ENCODE measurements around the gene FRMD8.

FRMD8 gene

GRCh38 chr11:65376138-65376713 lies 10.2 kb upstream of the FRMD8 start:
- no peak for DNase-seq

DNA sequence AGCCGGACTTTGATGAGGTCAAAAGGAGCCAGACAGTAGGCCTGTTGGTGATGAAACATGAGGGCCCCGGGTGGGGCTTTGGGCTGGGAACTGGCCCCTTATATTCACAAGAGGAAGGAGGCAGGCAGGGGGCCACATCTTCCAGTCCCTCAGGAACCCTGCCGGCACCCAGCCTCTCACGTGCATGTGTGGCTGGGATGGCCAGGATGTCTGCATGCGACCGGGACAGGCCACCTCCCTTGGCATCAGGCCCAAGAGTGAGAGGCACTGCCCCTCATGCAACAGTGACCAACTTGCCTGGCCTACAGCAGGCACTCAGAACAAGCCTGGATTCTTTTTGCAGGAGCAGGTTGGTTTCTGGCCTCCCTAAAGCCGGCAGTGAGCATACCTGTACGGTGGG lies 9.4 kb upstream of the FRMD8 start:
- DNase-seq = no peak

GRCh38 chr11:65377777-65378176 lies 8.7 kb upstream of the FRMD8 start:
- DNase-seq = no peak

GRCh38 chr11:65378208-65378927 lies 8.1 kb upstream of the FRMD8 start:
- DNase-seq = peak in 1 of 2 donors; percentile 49

GRCh38 chr11:65378928-65379638 lies 7.4 kb upstream of the FRMD8 start:
- no peak for DNase-seq

DNA sequence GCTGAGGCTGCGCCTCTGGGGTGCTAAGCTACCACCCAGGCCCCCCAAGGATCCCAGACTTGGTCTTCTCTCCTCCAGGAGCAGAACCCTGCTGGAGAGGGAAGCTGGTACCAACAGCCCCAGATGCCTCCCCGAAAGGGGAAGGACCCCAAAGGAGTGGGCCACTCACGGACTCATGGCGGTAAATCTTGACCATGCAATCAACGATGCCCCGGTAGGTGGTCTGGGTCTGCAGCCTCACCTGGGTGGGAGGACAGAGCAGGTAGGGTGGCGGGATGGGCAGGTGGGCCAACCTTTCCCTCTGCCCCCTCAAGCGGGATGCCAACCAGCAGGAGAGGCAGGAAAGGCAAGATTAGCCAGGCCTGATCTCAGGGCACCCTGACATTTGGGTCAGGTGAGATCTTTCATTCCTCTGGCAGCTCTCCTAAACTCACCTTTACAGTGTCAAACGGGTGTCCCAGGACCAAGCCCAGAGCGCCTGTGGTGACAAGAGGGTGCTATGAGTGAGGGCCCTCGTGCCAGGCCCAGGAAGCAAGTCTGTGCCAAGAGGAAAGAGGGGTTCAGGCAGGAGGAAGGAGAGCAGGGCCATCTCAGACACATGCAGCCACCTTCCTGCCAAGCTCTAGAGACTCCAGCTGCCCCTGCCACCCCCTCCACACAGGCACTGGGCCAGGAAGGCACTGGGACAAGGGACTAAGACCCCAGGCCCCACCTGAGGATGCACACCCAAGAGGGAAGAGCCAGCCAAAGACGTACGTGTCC lies 6.6 kb upstream of the FRMD8 start:
- DNase-seq = no peak

GRCh38 chr11:65380460-65381119 lies 5.8 kb upstream of the FRMD8 start:
- DNase-seq = no peak

DNA sequence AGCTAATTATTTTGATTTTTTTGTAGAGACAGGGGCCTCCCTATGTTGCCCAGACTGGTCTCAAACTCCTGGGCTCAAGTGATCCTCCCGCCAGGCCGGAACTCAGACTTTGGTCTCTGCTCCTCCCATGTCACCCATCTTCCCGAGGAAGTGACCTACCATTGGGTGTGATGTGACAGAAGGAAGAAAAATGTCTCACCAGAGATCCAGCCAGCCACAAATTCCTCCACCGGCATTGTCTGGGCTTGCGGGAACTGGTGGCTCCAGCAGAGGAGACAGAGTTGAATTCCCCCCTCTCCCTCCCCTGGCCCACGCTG lies 4.8 kb upstream of the FRMD8 start:
- DNase-seq = no peak

- DNase-seq = peak; percentile 89 to 93
These were observed 4.2 kb upstream of the FRMD8 start, which contains the start of gene SLC25A45 for GRCh38 chr11:65382033-65382803. SLC25A45 (minus strand) TSS chr11:65382646; CDS start chr11:65381951, 695 bp downstream.

DNA sequence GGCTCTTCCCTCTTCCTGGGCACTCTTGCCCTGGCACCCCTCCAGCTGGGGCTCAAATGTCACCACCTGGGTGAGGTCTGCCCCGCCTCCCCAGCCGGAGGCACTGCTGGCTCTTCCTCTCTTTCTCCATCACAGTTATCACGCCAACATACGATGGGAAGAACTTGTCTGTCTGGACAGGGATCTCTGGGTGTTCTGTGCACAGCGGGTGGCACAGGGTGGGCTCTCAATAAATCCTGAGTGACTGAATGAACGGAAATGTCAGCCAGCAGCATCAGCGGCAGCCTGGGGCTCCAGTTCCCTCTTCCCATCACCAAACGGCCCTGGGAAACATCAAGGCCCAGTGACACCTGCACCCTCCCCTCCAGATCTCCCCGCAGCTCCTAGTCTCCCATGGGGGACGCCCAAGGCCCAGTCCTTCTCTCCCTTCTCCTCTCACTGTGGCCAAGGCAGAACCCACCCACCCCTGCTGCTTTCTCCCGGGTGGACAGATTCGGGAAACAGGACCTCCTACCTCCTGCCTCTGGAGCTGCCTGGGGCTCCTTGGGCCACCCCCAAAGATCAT lies 3.6 kb upstream of the FRMD8 start:
- DNase-seq = no peak

- DNase-seq = no peak
These were observed 2.7 kb upstream of the FRMD8 start for GRCh38 chr11:65383778-65384177.

- peak; percentile 18 to 47 for DNase-seq
These were observed 2.0 kb upstream of the FRMD8 start for GRCh38 chr11:65384301-65384889.

- no peak for DNase-seq
These were observed 2.3 kb downstream of the FRMD8 start for GRCh38 chr11:65388731-65389130.

- DNase-seq = no peak
These were observed 3.0 kb downstream of the FRMD8 start for GRCh38 chr11:65389294-65389980.

DNA sequence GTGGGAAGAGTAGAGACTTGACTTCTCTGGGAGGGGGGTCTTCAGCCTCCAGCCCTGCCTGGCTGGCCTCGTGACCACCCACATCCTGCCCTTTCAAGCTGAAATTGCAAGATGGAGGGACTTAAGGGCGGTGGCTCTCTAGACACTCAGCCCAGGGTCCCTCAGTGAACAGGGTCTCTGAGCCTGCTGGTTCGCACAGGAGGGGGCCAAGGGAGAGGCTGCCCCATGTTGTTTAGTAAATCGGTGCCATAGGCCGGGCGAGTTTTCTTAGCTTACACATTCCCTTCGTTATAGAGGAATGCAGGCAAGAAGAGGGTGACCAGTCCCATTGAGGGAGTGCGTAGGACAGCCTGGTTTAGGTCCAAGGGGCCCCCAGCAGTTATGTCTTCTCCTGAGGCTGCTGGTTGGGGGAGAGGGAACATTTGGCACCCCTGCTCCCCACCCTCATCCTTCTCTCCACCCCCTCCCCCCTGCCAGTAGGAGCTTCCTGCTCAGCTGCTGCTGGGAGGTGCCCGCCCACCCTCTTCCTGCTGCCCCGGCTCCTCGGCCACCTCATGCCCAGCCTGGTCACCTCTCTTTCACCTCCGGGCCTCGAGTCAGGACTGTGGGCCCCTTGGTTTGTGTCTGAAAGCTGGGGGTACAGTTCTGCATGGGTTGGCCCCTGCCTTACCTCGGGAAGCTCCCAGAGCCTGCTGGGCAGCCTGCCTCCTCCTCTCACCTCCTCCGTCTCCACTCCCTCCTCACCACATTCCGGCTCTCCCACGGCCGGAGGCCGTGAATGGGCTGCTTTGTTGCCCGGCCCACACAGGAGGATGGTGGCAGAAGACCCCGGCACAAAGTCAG lies 3.9 kb downstream of the FRMD8 start:
- no peak for DNase-seq

DNA sequence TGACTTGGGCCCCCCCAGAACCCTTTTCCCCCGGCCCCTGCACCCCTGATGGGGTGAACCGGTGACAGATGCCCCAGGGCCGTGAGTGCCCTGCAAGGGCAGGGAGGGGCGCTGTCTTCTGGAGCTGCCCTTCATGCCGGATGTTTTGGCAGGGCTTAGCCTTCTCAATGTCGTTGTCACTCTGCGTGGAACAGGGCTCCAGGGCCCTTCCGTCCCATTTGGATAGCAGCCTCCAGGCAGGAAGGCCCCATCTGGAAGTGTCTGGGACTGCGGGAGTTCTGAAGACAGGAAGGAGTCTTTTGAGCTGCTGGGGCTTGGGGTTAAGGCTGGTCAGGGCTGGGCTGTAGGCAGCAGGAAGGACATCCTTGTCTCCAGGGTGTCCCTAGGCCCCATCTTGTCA lies 4.6 kb downstream of the FRMD8 start:
- no peak for DNase-seq

GRCh38 chr11:65392186-65392829 lies 5.9 kb downstream of the FRMD8 start:
- DNase-seq = no peak

- DNase-seq = no peak
These were observed 6.5 kb downstream of the FRMD8 start for GRCh38 chr11:65392899-65393298.

GRCh38 chr11:65393513-65394079 lies 7.2 kb downstream of the FRMD8 start:
- no peak for DNase-seq

Data from CD4-positive, alpha-beta T cell treated with Interleukin-1 beta for 1 hour (primary cell).